Activated naive CD4-positive, alpha-beta T cell treated with anti-CD3 and anti-CD28 coated beads, Interleukin-2, amount 50 U/mL, for 72 hours (primary cell): Measurements from ENCODE around the gene NFX1. TPM values are rescaled to one million over a fixed set of nuclear protein-coding genes. Genes with fewer than 3 reads are reported as not detected.
"Not testable (repeated sequence)": the region's sequence is repeated elsewhere in the genome, so short reads cannot be mapped to it uniquely, and the experiment has no call there.

Source experiments
- ATAC-seq, 2 donors: fragments of 150-1000 bp; cut with Tn5 transposase; 2 replicates each; pipeline ENCODE4 v1.10.0; 2021; ENCODE audit warnings: mild to moderate bottlenecking in 2 of 2, moderate library complexity in 2 of 2
- DNase-seq, 2 donors: peaks; one replicate each; pipeline ENCODE4 v3.0.0; 2021 to 2022; ENCODE audit warnings: low spot score in 2 of 2
- H3K27ac Mint-ChIP-seq, 2 donors: one replicate each; pipeline ENCODE4 v1.8.0; 2022; ENCODE audit warnings: mild to moderate bottlenecking in 2 of 2, mixed read lengths in 2 of 2
- H3K36me3 Mint-ChIP-seq, 2 donors: one replicate each; pipeline ENCODE4 v1.8.0; 2022; ENCODE audit warnings: mixed read lengths in 2 of 2
- H3K9me3 Mint-ChIP-seq, 2 donors: one replicate each; pipeline ENCODE4 v1.8.0; 2022; ENCODE audit warnings: mixed read lengths in 2 of 2
- total RNA-seq, 2 donors: library from RNA; stranded (reverse); gene quantifications; one replicate each; pipeline ENCODE4 v1.2.3, GENCODE V29; 2022

NFX1 gene
- total RNA-seq, 2 donors from 2014 or later = 38.4 to 43.7 TPM

GRCh38 chr9:33289936-33290246, 425 bp upstream of the NFX1 start:
- DNase-seq (no peak), ATAC-seq (no peak)
- Mint-ChIP-seq H3K27ac (peak overlapping the region; percentile 99), H3K36me3 (peaks cover 25 to 29% of the 10 kb centered on the region in 2 donors), H3K9me3 (peaks cover 0 to 8% of the 10 kb centered on the region in 2 donors)

- H3K36me3 Mint-ChIP-seq = peaks cover 30 to 33% of the 10 kb centered on the region in 2 donors
- peak overlapping the region; percentile 99 for H3K27ac Mint-ChIP-seq
- DNase-seq (no peak), ATAC-seq (no peak)
- H3K9me3 Mint-ChIP-seq = peaks cover 0 to 8% of the 10 kb centered on the region in 2 donors
Observed at GRCh38 chr9:33291031-33291397, 698 bp downstream of the NFX1 start.

- Mint-ChIP-seq H3K9me3 (peaks cover 0 to 8% of the 10 kb centered on the region in 2 donors), H3K27ac (peak overlapping the region; percentile 81 to 99), H3K36me3 (peaks cover 39 to 41% of the 10 kb centered on the region in 2 donors)
- DNase-seq (no peak), ATAC-seq (no peak)
Observed at GRCh38 chr9:33291901-33292300, 1.6 kb downstream of the NFX1 start.

GRCh38 chr9:33293782-33294181, 3.5 kb downstream of the NFX1 start:
- ATAC-seq = no peak
- Mint-ChIP-seq H3K27ac (peak overlapping the region in 1 of 2 donors; percentile 99), H3K9me3 (peaks cover 0 to 8% of the 10 kb centered on the region in 2 donors), H3K36me3 (peaks cover 58 to 59% of the 10 kb centered on the region in 2 donors)
- DNase-seq = no peak

GRCh38 chr9:33294670-33295432, 4.5 kb downstream of the NFX1 start:
- H3K27ac Mint-ChIP-seq = peak overlapping the region; percentile 77 to 82
- peaks cover 62 to 67% of the 10 kb centered on the region in 2 donors for H3K36me3 Mint-ChIP-seq
- ATAC-seq = no peak

GRCh38 chr9:33295571-33295970, 5.3 kb downstream of the NFX1 start:
- ATAC-seq (peak; percentile 13 to 57), DNase-seq (no peak)
- peaks cover 59 to 67% of the 10 kb centered on the region in 2 donors for H3K36me3 Mint-ChIP-seq
- H3K9me3 Mint-ChIP-seq = peaks cover 0 to 8% of the 10 kb centered on the region in 2 donors
- H3K27ac Mint-ChIP-seq = peak overlapping the region; percentile 82 to 84

More at GRCh38 chr9:33294670-33295432, 4.5 kb downstream of the NFX1 start:
- no peak for DNase-seq
- peaks cover 0 to 8% of the 10 kb centered on the region in 2 donors for H3K9me3 Mint-ChIP-seq

GRCh38 chr9:33297432-33297831, 7.1 kb downstream of the NFX1 start:
- ATAC-seq (peak; percentile 71 to 78), DNase-seq (no peak)
- Mint-ChIP-seq H3K27ac (peak overlapping the region; percentile 70 to 82), H3K36me3 (peaks cover 50 to 55% of the 10 kb centered on the region in 2 donors), H3K9me3 (peaks cover 0 to 2% of the 10 kb centered on the region in 2 donors)

- H3K9me3 Mint-ChIP-seq = no peaks in the 10 kb centered on the region
- DNase-seq (no peak), ATAC-seq (no peak)
- peak overlapping the region in 1 of 2 donors; percentile 24 for H3K27ac Mint-ChIP-seq
- peaks cover 36 to 39% of the 10 kb centered on the region in 2 donors for H3K36me3 Mint-ChIP-seq
Observed at GRCh38 chr9:33300546-33300945, 10.2 kb downstream of the NFX1 start.

GRCh38 chr9:33304362-33304761, 14.0 kb downstream of the NFX1 start:
- no peaks in the 10 kb centered on the region for H3K9me3 Mint-ChIP-seq
- DNase-seq (no peak), ATAC-seq (peak in 1 of 2 donors; percentile 18)
- H3K27ac Mint-ChIP-seq = no peak overlapping the region
- peaks cover 8 to 11% of the 10 kb centered on the region in 2 donors for H3K36me3 Mint-ChIP-seq

- no peak overlapping the region for H3K27ac Mint-ChIP-seq
- H3K9me3 Mint-ChIP-seq = no peaks in the 10 kb centered on the region
- peak; percentile 92 to 94 for ATAC-seq
- peaks cover 15 to 17% of the 10 kb centered on the region in 2 donors for H3K36me3 Mint-ChIP-seq
- peak in 1 of 2 donors; percentile 31 for DNase-seq
Observed at GRCh38 chr9:33306037-33306436, 15.7 kb downstream of the NFX1 start.

- Mint-ChIP-seq H3K36me3 (peaks cover 18 to 26% of the 10 kb centered on the region in 2 donors), H3K9me3 (no peaks in the 10 kb centered on the region), H3K27ac (peak overlapping the region in 1 of 2 donors; percentile 94)
- no peak for DNase-seq
- no peak for ATAC-seq
Observed at GRCh38 chr9:33307067-33307466, 16.8 kb downstream of the NFX1 start.

GRCh38 chr9:33309903-33310302, 19.6 kb downstream of the NFX1 start:
- Mint-ChIP-seq H3K9me3 (no peaks in the 10 kb centered on the region), H3K27ac (peak overlapping the region; percentile 12 to 90), H3K36me3 (peaks cover 34 to 42% of the 10 kb centered on the region in 2 donors)
- DNase-seq = no peak
- no peak for ATAC-seq

- ATAC-seq = no peak
- H3K27ac Mint-ChIP-seq = peak overlapping the region; percentile 58 to 90
- peaks cover 40 to 45% of the 10 kb centered on the region in 2 donors for H3K36me3 Mint-ChIP-seq
- DNase-seq = no peak
- no peaks in the 10 kb centered on the region for H3K9me3 Mint-ChIP-seq
Observed at GRCh38 chr9:33310748-33311147, 20.4 kb downstream of the NFX1 start.

GRCh38 chr9:33311953-33312352, 21.6 kb downstream of the NFX1 start:
- ATAC-seq (peak; percentile 86 to 90), DNase-seq (no peak)
- Mint-ChIP-seq H3K9me3 (no peaks in the 10 kb centered on the region), H3K27ac (peak overlapping the region; percentile 74 to 90), H3K36me3 (peaks cover 39 to 56% of the 10 kb centered on the region in 2 donors)

GRCh38 chr9:33315371-33315770, 25.1 kb downstream of the NFX1 start:
- DNase-seq = no peak
- Mint-ChIP-seq H3K27ac (peak overlapping the region in 1 of 2 donors; percentile 19), H3K9me3 (no peaks in the 10 kb centered on the region), H3K36me3 (peaks cover 42 to 69% of the 10 kb centered on the region in 2 donors)
- ATAC-seq = no peak

GRCh38 chr9:33317136-33317535, 26.8 kb downstream of the NFX1 start:
- ATAC-seq, DNase-seq, H3K9me3 Mint-ChIP-seq: not testable (repeated sequence)
- H3K27ac Mint-ChIP-seq = peak overlapping the region in 1 of 2 donors; percentile 38
- H3K36me3 Mint-ChIP-seq = peaks cover 41 to 66% of the 10 kb centered on the region in 2 donors

- Mint-ChIP-seq H3K36me3 (peaks cover 40 to 66% of the 10 kb centered on the region in 2 donors), H3K9me3 (no peaks in the 10 kb centered on the region), H3K27ac (peak overlapping the region in 1 of 2 donors; percentile 13)
- ATAC-seq (no peak), DNase-seq (no peak)
Observed at GRCh38 chr9:33318225-33318624, 27.9 kb downstream of the NFX1 start.

GRCh38 chr9:33318781-33319180, 28.5 kb downstream of the NFX1 start:
- Mint-ChIP-seq H3K36me3 (peaks cover 35 to 62% of the 10 kb centered on the region in 2 donors), H3K27ac (peak overlapping the region; percentile 13 to 17), H3K9me3 (no peaks in the 10 kb centered on the region)
- no peak for DNase-seq
- no peak for ATAC-seq
